SK-N-SH treated with all-trans-retinoic acid at 6 μM for 48 hours (cell line): ENCODE data around the gene ST6GALNAC6.

Experiments used
- ATAC-seq: fragments of 200-7000 bp; cut with Tn5 transposase; 3 replicates; pipeline ENCODE4 v1.9.1; 2020; ENCODE audit warnings: mild to moderate bottlenecking, moderate library complexity
- ARNTL ChIP-seq: fragments of 450-650 bp; formaldehyde crosslinking; IDR thresholded peaks from 2 replicates; pipeline ENCODE4 v1.5.0; 2020; ENCODE audit warnings: low read depth, mild to moderate bottlenecking, moderate library complexity, borderline replicate concordance
- BACH2 ChIP-seq: fragments of 250-450 bp; sonication (Bioruptor Pico); IDR thresholded peaks from 2 replicates; pipeline ENCODE4 v1.9.0; 2021; ENCODE audit warnings: mild to moderate bottlenecking, borderline replicate concordance
- CSDC2 ChIP-seq: fragments of 250-450 bp; sonication (Bioruptor Pico); IDR thresholded peaks from 2 replicates; pipeline ENCODE4 v1.5.0; 2020; ENCODE audit warnings: mild to moderate bottlenecking, moderate library complexity
- ESRRG ChIP-seq: fragments of 250-450 bp; sonication (Bioruptor Pico); IDR thresholded peaks from 2 replicates; pipeline ENCODE4 v1.6.1; 2021; ENCODE audit warnings: mild to moderate bottlenecking
- GLIS3 ChIP-seq: fragments of 250-450 bp; sonication (Bioruptor Pico); IDR thresholded peaks from 2 replicates; pipeline ENCODE4 v1.5.0; 2020; ENCODE audit warnings: mild to moderate bottlenecking, moderate library complexity
- ISL1 ChIP-seq: fragments of 250-450 bp; sonication (Bioruptor Pico); IDR thresholded peaks from 2 replicates; pipeline ENCODE4 v2.1.2; 2022; ENCODE audit warnings: mild to moderate bottlenecking, moderate library complexity
- OSR1 ChIP-seq: fragments of 250-450 bp; sonication (Bioruptor Pico); IDR thresholded peaks from 2 replicates; pipeline ENCODE4 v1.8.0; 2022; ENCODE audit warnings: moderate library complexity, mild to moderate bottlenecking, inconsistent platforms
- PPARA ChIP-seq: fragments of 250-450 bp; sonication (Bioruptor Pico); IDR thresholded peaks from 2 replicates; pipeline ENCODE4 v1.5.0; 2020; ENCODE audit warnings: mild to moderate bottlenecking, borderline replicate concordance
- RARB ChIP-seq: fragments of 250-450 bp; sonication (Bioruptor Pico); IDR thresholded peaks from 2 replicates; pipeline ENCODE4 v1.8.0; 2021; ENCODE audit warnings: mild to moderate bottlenecking, moderate library complexity
- SNAI2 ChIP-seq: fragments of 250-450 bp; sonication (Bioruptor Pico); IDR thresholded peaks from 2 replicates; pipeline ENCODE4 v1.5.0; 2020; ENCODE audit warnings: mild to moderate bottlenecking, moderate library complexity
- TCF4 ChIP-seq: fragments of 250-450 bp; sonication (Bioruptor Pico); IDR thresholded peaks from 2 replicates; pipeline ENCODE4 v1.8.0; 2021; ENCODE audit warnings: mild to moderate bottlenecking, moderate library complexity, borderline replicate concordance
- ZC3H10 ChIP-seq: fragments of 250-450 bp; sonication (Bioruptor Pico); IDR thresholded peaks from 2 replicates; pipeline ENCODE4 v1.5.1; 2021; ENCODE audit warnings: mild to moderate bottlenecking, moderate library complexity
- ZFP3 ChIP-seq: fragments of 250-450 bp; sonication (Bioruptor Pico); IDR thresholded peaks from 2 replicates; pipeline ENCODE4 v1.5.0; 2020; ENCODE audit warnings: mild to moderate bottlenecking, moderate library complexity
- ZFP30 ChIP-seq: fragments of 450-650 bp; formaldehyde crosslinking; IDR thresholded peaks from 2 replicates; pipeline ENCODE4 v1.5.0; 2022; ENCODE audit warnings: mild to moderate bottlenecking, moderate library complexity
- ZNF565 ChIP-seq: fragments of 450-650 bp; formaldehyde crosslinking; conservative IDR thresholded peaks from 2 replicates; pipeline ENCODE4 v1.5.0; 2020; ENCODE audit warnings: low read depth, mild to moderate bottlenecking, moderate library complexity
- ZNF70 ChIP-seq: fragments of 450-650 bp; formaldehyde crosslinking; IDR thresholded peaks from 2 replicates; pipeline ENCODE4 v1.5.0; 2020; ENCODE audit warnings: mild to moderate bottlenecking, moderate library complexity
- ZNF8 ChIP-seq: fragments of 450-650 bp; formaldehyde crosslinking; IDR thresholded peaks from 2 replicates; pipeline ENCODE4 v1.5.0; 2020; ENCODE audit warnings: mild to moderate bottlenecking, moderate library complexity
- TF ChIP-seq, protein P1 (sequence below): fragments of 250-450 bp; sonication (Bioruptor Pico); IDR thresholded peaks from 2 replicates; pipeline ENCODE4 v1.5.0; 2020; ENCODE audit warnings: mild to moderate bottlenecking, moderate library complexity
- TF ChIP-seq, protein P2 (sequence below): fragments of 250-450 bp; sonication (Bioruptor Pico); IDR thresholded peaks from 2 replicates; pipeline ENCODE4 v1.5.1; 2020; ENCODE audit warnings: low read depth, mild to moderate bottlenecking, moderate library complexity
- TF ChIP-seq, protein P3 (sequence below): fragments of 250-450 bp; sonication (Bioruptor Pico); IDR thresholded peaks from 2 replicates; pipeline ENCODE4 v1.8.0; 2020; ENCODE audit warnings: mild to moderate bottlenecking, moderate library complexity, borderline replicate concordance
- TF ChIP-seq, protein P4 (sequence below): fragments of 250-450 bp; sonication (Bioruptor Pico); IDR thresholded peaks from 2 replicates; pipeline ENCODE4 v1.5.1; 2021; ENCODE audit warnings: mild to moderate bottlenecking, moderate library complexity
- TF ChIP-seq, protein P5 (sequence below): fragments of 250-450 bp; sonication (Bioruptor Pico); IDR thresholded peaks from 2 replicates; pipeline ENCODE4 v1.8.0; 2021; ENCODE audit warnings: low read depth, mild to moderate bottlenecking, moderate library complexity, borderline replicate concordance

Gene ST6GALNAC6, protein sequence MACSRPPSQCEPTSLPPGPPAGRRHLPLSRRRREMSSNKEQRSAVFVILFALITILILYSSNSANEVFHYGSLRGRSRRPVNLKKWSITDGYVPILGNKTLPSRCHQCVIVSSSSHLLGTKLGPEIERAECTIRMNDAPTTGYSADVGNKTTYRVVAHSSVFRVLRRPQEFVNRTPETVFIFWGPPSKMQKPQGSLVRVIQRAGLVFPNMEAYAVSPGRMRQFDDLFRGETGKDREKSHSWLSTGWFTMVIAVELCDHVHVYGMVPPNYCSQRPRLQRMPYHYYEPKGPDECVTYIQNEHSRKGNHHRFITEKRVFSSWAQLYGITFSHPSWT

DNA sequence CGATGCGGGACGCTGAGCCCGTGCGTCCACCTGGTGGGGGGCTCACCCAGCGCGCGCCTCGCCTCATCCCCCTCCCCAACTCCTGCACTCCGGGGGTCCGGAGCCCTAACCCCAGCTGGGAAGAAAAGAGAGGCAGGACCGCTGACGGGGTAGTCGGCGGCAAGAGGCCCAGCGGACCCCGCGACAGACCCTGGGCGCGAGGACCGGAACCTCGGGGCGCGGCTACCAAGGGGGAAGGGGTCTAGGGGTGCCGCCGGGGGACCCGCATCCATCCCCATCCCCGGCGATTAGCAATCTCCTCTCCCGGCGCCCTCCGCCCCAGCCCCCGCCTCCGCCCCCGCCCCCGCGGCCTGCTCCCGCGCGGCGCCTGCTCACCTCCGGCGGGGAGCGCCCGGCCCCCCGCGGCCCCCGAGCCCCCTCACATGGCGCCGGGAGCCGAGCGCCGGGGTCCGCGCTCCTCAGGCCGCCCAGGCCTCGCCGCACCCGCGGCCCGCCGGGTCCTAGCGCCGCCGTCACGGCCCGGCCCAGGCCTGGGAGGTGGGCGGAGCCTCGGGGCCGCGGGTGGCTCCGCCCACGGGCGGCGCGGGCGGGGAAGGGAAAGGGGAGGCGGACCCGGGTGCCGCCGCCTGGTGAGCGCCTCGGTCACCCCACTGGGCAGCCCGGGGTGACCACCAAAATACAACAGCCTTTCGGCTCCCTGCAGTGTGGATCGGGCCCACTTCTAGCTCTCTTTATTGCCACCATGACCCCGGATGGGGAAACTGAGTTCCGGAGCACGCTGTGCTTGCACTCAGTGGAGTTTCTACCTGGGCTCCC, at the start of gene ST6GALNAC6:
TSS of gene ST6GALNAC6 (minus strand) at position 476 of the 816 bp plus-strand sequence. CDS start 1,622 bp downstream, outside the sequence.
- ATAC-seq, result peak; percentile 72
- TF ChIP-seq BACH2, result no peak

DNA sequence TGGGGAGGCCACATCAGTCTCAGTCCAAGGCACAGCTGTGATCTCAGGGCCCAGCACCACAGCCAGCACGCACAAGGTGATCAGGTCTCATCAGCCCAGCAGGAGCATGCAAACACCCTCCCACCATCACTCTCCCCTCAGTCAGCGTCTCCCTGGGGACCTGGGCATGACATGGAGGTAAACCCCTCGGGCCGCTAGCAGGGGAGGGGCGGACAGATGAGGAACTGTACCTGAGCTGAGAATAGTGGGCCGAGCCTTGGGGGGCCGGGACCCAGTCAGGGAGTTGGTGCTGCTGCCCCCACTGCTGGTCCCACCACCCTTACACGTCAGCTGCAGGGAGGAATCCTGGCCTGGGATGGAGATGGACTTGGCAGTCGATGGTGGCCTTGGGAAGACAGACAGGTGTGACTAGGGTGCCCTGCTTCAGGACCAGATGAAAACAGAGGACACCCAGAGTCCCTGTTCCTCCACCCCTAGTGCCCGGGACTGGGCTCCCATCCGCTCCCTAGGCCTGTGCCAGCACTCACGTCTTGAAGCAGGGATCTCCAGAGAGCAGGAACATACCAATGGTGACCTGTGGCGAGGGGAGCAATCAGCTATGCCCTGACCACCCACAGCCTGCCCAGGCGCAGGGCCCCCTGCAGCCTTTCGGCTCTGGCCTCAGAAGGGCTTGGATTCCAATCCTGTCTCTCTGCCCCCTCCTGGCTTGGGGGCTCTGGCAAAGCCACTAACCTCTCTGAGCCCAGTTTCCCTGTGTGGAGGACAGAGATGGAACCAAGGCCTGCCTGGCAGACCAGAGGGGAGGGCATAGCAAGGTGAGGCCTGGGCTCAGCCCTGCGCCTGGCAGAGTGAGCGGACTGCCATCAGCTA, 48.7 kb upstream of the ST6GALNAC6 start:
- ATAC-seq, result no peak
- TF ChIP-seq ZC3H10 (CRISPR knock-in tag) (no peak), SNAI2 (CRISPR knock-in tag) (no peak), CSDC2 (no peak), BACH2 (no peak), ISL1 (no peak), TCF4 (no peak), OSR1 (no peak)
- TF ChIP-seq, protein P1, sequence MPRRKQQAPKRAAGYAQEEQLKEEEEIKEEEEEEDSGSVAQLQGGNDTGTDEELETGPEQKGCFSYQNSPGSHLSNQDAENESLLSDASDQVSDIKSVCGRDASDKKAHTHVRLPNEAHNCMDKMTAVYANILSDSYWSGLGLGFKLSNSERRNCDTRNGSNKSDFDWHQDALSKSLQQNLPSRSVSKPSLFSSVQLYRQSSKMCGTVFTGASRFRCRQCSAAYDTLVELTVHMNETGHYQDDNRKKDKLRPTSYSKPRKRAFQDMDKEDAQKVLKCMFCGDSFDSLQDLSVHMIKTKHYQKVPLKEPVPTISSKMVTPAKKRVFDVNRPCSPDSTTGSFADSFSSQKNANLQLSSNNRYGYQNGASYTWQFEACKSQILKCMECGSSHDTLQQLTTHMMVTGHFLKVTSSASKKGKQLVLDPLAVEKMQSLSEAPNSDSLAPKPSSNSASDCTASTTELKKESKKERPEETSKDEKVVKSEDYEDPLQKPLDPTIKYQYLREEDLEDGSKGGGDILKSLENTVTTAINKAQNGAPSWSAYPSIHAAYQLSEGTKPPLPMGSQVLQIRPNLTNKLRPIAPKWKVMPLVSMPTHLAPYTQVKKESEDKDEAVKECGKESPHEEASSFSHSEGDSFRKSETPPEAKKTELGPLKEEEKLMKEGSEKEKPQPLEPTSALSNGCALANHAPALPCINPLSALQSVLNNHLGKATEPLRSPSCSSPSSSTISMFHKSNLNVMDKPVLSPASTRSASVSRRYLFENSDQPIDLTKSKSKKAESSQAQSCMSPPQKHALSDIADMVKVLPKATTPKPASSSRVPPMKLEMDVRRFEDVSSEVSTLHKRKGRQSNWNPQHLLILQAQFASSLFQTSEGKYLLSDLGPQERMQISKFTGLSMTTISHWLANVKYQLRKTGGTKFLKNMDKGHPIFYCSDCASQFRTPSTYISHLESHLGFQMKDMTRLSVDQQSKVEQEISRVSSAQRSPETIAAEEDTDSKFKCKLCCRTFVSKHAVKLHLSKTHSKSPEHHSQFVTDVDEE (CRISPR knock-in tag), result no peak

DNA sequence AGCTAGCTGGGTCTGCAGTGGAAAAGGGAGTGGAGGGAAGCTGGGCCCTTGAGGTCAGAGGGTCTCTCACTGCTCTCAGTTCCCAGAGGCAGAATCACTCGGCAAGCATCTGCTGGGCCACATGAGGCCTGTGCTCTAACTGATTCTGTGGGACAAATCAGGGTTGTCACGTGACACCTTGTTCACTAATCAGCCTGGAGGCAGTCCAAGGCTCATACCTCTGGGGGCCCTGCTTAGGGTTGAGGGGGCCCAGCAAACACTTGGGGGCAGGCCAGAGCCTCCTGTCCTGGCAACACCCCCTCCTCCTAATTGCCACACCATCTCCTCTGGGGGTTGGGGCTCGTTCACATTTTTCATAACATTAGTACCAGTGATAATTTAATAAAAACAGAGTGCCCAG, 47.3 kb upstream of the ST6GALNAC6 start:
- TF ChIP-seq SNAI2 (CRISPR knock-in tag), result no peak
- TF ChIP-seq, protein P2, sequence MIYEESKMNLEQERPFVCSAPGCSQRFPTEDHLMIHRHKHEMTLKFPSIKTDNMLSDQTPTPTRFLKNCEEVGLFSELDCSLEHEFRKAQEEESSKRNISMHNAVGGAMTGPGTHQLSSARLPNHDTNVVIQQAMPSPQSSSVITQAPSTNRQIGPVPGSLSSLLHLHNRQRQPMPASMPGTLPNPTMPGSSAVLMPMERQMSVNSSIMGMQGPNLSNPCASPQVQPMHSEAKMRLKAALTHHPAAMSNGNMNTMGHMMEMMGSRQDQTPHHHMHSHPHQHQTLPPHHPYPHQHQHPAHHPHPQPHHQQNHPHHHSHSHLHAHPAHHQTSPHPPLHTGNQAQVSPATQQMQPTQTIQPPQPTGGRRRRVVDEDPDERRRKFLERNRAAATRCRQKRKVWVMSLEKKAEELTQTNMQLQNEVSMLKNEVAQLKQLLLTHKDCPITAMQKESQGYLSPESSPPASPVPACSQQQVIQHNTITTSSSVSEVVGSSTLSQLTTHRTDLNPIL (CRISPR knock-in tag), result no peak
- no peak for ATAC-seq

DNA sequence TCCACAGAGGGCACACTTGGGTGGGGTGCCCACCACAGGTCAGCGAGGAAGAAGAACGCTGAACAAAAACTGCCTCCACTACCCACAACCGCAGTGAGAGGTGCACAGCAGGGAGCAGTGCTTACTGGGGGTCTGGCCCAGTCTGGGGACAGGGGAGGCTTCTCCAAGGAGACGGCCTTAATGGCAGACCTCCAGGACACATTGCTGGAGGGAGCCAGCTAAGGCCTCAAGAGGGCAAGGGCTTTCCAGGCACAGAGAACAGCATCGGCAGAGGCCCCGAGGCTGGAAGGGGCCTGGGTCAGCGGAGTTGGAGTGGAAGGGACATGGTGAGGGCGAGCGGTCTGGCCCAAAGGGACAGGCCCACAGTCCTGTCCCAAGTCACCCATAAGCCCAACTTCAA, 46.5 kb upstream of the ST6GALNAC6 start:
- TF ChIP-seq ZC3H10 (CRISPR knock-in tag), result no peak
- no peak for TF ChIP-seq ZNF565 (CRISPR knock-in tag)
- TF ChIP-seq CSDC2, result no peak
- TF ChIP-seq ZNF8, result no peak
- TF ChIP-seq BACH2, result no peak
- no peak for TF ChIP-seq GLIS3
- TF ChIP-seq TCF4, result no peak
- no peak for TF ChIP-seq RARB (CRISPR knock-in tag)
- no peak for TF ChIP-seq PPARA (CRISPR knock-in tag)
- no peak for TF ChIP-seq ZFP30 (CRISPR knock-in tag)
- TF ChIP-seq OSR1, result no peak
- TF ChIP-seq ZFP3 (CRISPR knock-in tag), result no peak
- TF ChIP-seq ZNF70 (CRISPR knock-in tag), result no peak
- TF ChIP-seq, protein P3, sequence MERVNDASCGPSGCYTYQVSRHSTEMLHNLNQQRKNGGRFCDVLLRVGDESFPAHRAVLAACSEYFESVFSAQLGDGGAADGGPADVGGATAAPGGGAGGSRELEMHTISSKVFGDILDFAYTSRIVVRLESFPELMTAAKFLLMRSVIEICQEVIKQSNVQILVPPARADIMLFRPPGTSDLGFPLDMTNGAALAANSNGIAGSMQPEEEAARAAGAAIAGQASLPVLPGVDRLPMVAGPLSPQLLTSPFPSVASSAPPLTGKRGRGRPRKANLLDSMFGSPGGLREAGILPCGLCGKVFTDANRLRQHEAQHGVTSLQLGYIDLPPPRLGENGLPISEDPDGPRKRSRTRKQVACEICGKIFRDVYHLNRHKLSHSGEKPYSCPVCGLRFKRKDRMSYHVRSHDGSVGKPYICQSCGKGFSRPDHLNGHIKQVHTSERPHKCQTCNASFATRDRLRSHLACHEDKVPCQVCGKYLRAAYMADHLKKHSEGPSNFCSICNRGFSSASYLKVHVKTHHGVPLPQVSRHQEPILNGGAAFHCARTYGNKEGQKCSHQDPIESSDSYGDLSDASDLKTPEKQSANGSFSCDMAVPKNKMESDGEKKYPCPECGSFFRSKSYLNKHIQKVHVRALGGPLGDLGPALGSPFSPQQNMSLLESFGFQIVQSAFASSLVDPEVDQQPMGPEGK (CRISPR knock-in tag), result no peak
- TF ChIP-seq, protein P4, sequence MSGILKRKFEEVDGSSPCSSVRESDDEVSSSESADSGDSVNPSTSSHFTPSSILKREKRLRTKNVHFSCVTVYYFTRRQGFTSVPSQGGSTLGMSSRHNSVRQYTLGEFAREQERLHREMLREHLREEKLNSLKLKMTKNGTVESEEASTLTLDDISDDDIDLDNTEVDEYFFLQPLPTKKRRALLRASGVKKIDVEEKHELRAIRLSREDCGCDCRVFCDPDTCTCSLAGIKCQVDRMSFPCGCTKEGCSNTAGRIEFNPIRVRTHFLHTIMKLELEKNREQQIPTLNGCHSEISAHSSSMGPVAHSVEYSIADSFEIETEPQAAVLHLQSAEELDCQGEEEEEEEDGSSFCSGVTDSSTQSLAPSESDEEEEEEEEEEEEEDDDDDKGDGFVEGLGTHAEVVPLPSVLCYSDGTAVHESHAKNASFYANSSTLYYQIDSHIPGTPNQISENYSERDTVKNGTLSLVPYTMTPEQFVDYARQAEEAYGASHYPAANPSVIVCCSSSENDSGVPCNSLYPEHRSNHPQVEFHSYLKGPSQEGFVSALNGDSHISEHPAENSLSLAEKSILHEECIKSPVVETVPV, result no peak
- no peak for TF ChIP-seq ESRRG
- TF ChIP-seq ARNTL, result no peak
- no peak for TF ChIP-seq SNAI2 (CRISPR knock-in tag)
- TF ChIP-seq, protein P5, sequence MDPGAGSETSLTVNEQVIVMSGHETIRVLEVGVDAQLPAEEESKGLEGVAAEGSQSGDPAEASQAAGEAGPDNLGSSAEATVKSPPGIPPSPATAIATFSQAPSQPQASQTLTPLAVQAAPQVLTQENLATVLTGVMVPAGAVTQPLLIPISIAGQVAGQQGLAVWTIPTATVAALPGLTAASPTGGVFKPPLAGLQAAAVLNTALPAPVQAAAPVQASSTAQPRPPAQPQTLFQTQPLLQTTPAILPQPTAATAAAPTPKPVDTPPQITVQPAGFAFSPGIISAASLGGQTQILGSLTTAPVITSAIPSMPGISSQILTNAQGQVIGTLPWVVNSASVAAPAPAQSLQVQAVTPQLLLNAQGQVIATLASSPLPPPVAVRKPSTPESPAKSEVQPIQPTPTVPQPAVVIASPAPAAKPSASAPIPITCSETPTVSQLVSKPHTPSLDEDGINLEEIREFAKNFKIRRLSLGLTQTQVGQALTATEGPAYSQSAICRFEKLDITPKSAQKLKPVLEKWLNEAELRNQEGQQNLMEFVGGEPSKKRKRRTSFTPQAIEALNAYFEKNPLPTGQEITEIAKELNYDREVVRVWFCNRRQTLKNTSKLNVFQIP, result no peak
- no peak for TF ChIP-seq ISL1
- ATAC-seq, result no peak
